ENCODE measurements around the gene CCDC187.

DNA sequence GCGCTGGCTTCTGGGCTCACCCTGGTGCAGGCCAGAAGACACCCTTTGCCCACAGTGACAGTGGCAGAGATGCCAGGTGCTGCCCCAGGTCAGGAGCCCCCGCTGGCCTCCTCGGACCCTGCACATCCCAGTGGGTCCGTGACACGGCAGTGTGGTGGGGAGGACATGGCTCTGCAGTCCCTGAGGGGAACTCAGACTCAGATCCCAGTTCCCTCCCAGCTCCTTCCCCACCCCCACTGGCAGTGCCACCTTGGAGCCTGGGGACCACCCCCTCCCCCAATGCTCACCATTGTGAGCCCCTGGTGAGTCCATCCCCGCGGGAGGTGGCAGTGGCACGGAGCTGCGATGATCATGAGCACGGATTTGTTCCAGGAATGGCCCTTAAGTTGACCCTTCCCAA lies 562 bp upstream of the CCDC187 start:
- TF ChIP-seq CTCF (IDR thresholded peaks at IDR 0.05) (no peak), EP300 (IDR thresholded peaks at IDR 0.05) (no peak)

All from tibial nerve (tissue), 4 donors.